HG02884 (cell line): ENCODE measurements around the gene ANGPTL4.
"Not testable (repeated sequence)": the region's sequence is repeated elsewhere in the genome, so short reads cannot be mapped to it uniquely, and the experiment has no call there.

ENCODE experiments used
- ATAC-seq: cut with Tn5 transposase; IDR thresholded peaks from one replicate; pipeline ENCODE4 v1.9.1; 2021; ENCODE audit warnings: mild to moderate bottlenecking, moderate library complexity; ENCODE audit not compliant: unreplicated experiment

ANGPTL4 gene

GRCh38 chr19:8360196-8360595 is 3.8 kb upstream of the ANGPTL4 start:
- no peak for ATAC-seq

- ATAC-seq = no peak
Measured at GRCh38 chr19:8361921-8362793, 1.8 kb upstream of the ANGPTL4 start.

GRCh38 chr19:8366121-8366581 is 2.2 kb downstream of the ANGPTL4 start:
- ATAC-seq = no peak

GRCh38 chr19:8366961-8367326 is 3.0 kb downstream of the ANGPTL4 start:
- no peak for ATAC-seq

- ATAC-seq = no peak
Measured at GRCh38 chr19:8367327-8368001, 3.5 kb downstream of the ANGPTL4 start.

- no peak for ATAC-seq
Measured at GRCh38 chr19:8370176-8371010, 6.4 kb downstream of the ANGPTL4 start.

- no peak for ATAC-seq
Measured at GRCh38 chr19:8371011-8371804, 7.3 kb downstream of the ANGPTL4 start.

GRCh38 chr19:8373867-8374813 is 10.2 kb downstream of the ANGPTL4 start:
- no peak for ATAC-seq

GRCh38 chr19:8375766-8376165 is 11.8 kb downstream of the ANGPTL4 start:
- ATAC-seq = not testable (repeated sequence)

- ATAC-seq = not testable (repeated sequence)
Measured at GRCh38 chr19:8376373-8376974, 12.5 kb downstream of the ANGPTL4 start.

- ATAC-seq = no peak
Measured at GRCh38 chr19:8377598-8377997, 13.6 kb downstream of the ANGPTL4 start.

GRCh38 chr19:8379156-8379891 is 15.4 kb downstream of the ANGPTL4 start:
- ATAC-seq = not testable (repeated sequence)

- ATAC-seq = not testable (repeated sequence)
Measured at GRCh38 chr19:8384569-8384968, 20.6 kb downstream of the ANGPTL4 start.

- ATAC-seq = not testable (repeated sequence)
Measured at GRCh38 chr19:8385103-8385502, 21.1 kb downstream of the ANGPTL4 start.

- ATAC-seq = not testable (repeated sequence)
Measured at GRCh38 chr19:8385566-8385965, 21.6 kb downstream of the ANGPTL4 start.

GRCh38 chr19:8386419-8386818 is 22.5 kb downstream of the ANGPTL4 start:
- not testable (repeated sequence) for ATAC-seq

GRCh38 chr19:8386990-8387389 is 23.0 kb downstream of the ANGPTL4 start:
- no peak for ATAC-seq
